HCT116 (cell line): ENCODE data around the gene OR4X1. TPM values are rescaled to one million over a fixed set of nuclear protein-coding genes. Genes with fewer than 3 reads are reported as not detected.

Source experiments
- ATAC-seq: fragments of 200-7000 bp; cut with Tn5 transposase; 2 replicates; pipeline ENCODE4 v1.9.1; 2020; ENCODE audit warnings: mild to moderate bottlenecking, moderate library complexity
- BruUV-seq: library from RNA; stranded (reverse); fragments of 400-500 nt; replicated peaks from 2 replicates; lab custom pipeline; 2021; lab: Mats Ljungman, UMichigan
- CTCF ChIA-PET: fragments of 300-600 bp; sonication (Branson Sonifier 250); formaldehyde crosslinking; loops from one replicate; lab custom pipeline; 2021; ENCODE audit warnings: antibody characterized with exemption; lab: Charles Lee
- POLR2A ChIA-PET: fragments of 300-600, 350-600 bp; sonication (Branson Sonifier 250); formaldehyde crosslinking; loops from one replicate; lab custom pipeline; 2021; ENCODE audit warnings: antibody characterized with exemption; lab: Charles Lee
- RAD21 ChIA-PET, 2 experiments: fragments of 300-600 bp; sonication (Branson Sonifier 250); formaldehyde crosslinking; loops; one replicate each; lab custom pipeline; 2023; ENCODE audit warnings: low total read pairs in 2 of 2; ENCODE audit not compliant: uncharacterized antibody in 2 of 2, unreplicated experiment in 2 of 2, low non-redundant PET in 1 of 2; lab: Charles Lee
- DNase-seq: peaks from one replicate; pipeline ENCODE4 v3.0.0-alpha.2; 2010; ENCODE audit warnings: low read depth, low spot score
- H2AFZ ChIP-seq: fragments of 200-600 bp; shearing (Covaris generic), sonication (generic); 2 replicates; pipeline ENCODE4 v1.6.1; 2017; ENCODE audit warnings: low read depth, mixed run types, mixed read lengths, antibody characterized with exemption, low read length; ENCODE audit not compliant: poor library complexity, severe bottlenecking
- H3K27ac ChIP-seq: 2 replicates; pipeline ENCODE4 v1.5.1; 2012; ENCODE audit warnings: low read depth, low read length
- H3K27me3 ChIP-seq: fragments of 200-600 bp; sonication (generic); 2 replicates; pipeline ENCODE4 v1.6.1; 2016; ENCODE audit warnings: mixed run types, low read length, mixed read lengths; ENCODE audit not compliant: insufficient read depth
- H3K36me3 ChIP-seq, 2 experiments: fragments of 200-500 bp in 1 of 2; fragments of 200-600 bp in 1 of 2; sonication (Bioruptor generic) in 1 of 2; sonication (generic) in 1 of 2; 2 replicates each; pipeline versions ENCODE4 v1.5.1 to v1.6.1; 2014 to 2016; ENCODE audit warnings: low read length in 2 of 2, inconsistent platforms in 1 of 2, mixed read lengths in 1 of 2, mixed run types in 1 of 2; ENCODE audit not compliant: insufficient read depth in 2 of 2, control insufficient read depth in 1 of 2
- H3K4me1 ChIP-seq, 2 experiments: fragments of 200-600 bp in 1 of 2; sonication (generic) in 1 of 2; 2 replicates each; pipeline versions ENCODE4 v1.5.1 to v1.6.1; 2012 to 2017; ENCODE audit warnings: low read length in 2 of 2, inconsistent platforms in 1 of 2, mild to moderate bottlenecking in 1 of 2, mixed read lengths in 1 of 2, mixed run types in 1 of 2, moderate library complexity in 1 of 2; ENCODE audit not compliant: insufficient read depth in 2 of 2, control insufficient read depth in 1 of 2
- H3K4me2 ChIP-seq: fragments of 200-600 bp; sonication (generic); 2 replicates; pipeline ENCODE4 v1.6.1; 2017; ENCODE audit warnings: mixed run types, low read length, mixed read lengths
- H3K4me3 ChIP-seq, 2 experiments: fragments of 200-600 bp in 1 of 2; sonication (generic) in 1 of 2; replicated peaks in 1 of 2; 2 replicates each; pipeline ENCODE4 v1.5.1; 2011 to 2016; ENCODE audit warnings: low read length in 2 of 2, control low read depth in 1 of 2, low read depth in 1 of 2, mild to moderate bottlenecking in 1 of 2, mixed read lengths in 1 of 2, mixed run types in 1 of 2
- H3K79me2 ChIP-seq: fragments of 200-600 bp; sonication (generic); 2 replicates; pipeline ENCODE4 v1.6.1; 2017; ENCODE audit warnings: mild to moderate bottlenecking, mixed run types, low read length, moderate library complexity, mixed read lengths; ENCODE audit not compliant: insufficient read depth
- H3K9ac ChIP-seq: fragments of 200-600 bp; sonication (generic); 2 replicates; pipeline ENCODE4 v1.6.1; 2016; ENCODE audit warnings: low read length, mixed read lengths
- H3K9me2 ChIP-seq: fragments of 200-600 bp; sonication (generic), shearing (Covaris generic); 2 replicates; pipeline ENCODE4 v1.6.1; 2017; ENCODE audit warnings: mixed run types, mild to moderate bottlenecking, moderate library complexity; ENCODE audit not compliant: insufficient read depth
- H3K9me3 ChIP-seq, 2 experiments: fragments of 200-500 bp in 1 of 2; fragments of 200-600 bp in 1 of 2; sonication (Bioruptor generic) in 1 of 2; sonication (generic) in 1 of 2; 2 replicates each; pipeline ENCODE4 v1.6.1; 2014 to 2017; ENCODE audit warnings: low read length in 2 of 2, mixed read lengths in 2 of 2, inconsistent platforms in 1 of 2, low read depth in 1 of 2, mild to moderate bottlenecking in 1 of 2, mixed run types in 1 of 2, moderate library complexity in 1 of 2; ENCODE audit not compliant: control insufficient read depth in 1 of 2, insufficient read depth in 1 of 2
- H4K20me1 ChIP-seq: fragments of 200-600 bp; sonication (generic), shearing (Covaris generic); 2 replicates; pipeline ENCODE4 v1.6.1; 2017; ENCODE audit warnings: mixed run types, mild to moderate bottlenecking, moderate library complexity; ENCODE audit not compliant: insufficient read depth
- CEBPB ChIP-seq: IDR thresholded peaks from 2 replicates; pipeline ENCODE4 v1.6.1; 2012; ENCODE audit warnings: low read depth
- CTCF ChIP-seq, 3 experiments: fragments of 200-600 bp in 1 of 3; sonication (generic) in 1 of 3; IDR thresholded peaks in 2 of 3; conservative IDR thresholded peaks in 1 of 3; 2 replicates each; pipeline ENCODE4 v1.5.1; 2012 to 2017; ENCODE audit warnings: low read depth in 2 of 3, low read length in 2 of 3, antibody characterized with exemption in 1 of 3, borderline replicate concordance in 1 of 3, control low read depth in 1 of 3, mild to moderate bottlenecking in 1 of 3, mixed read lengths in 1 of 3, mixed run types in 1 of 3, moderate library complexity in 1 of 3; ENCODE audit not compliant: insufficient read depth in 1 of 3
- EGR1 ChIP-seq: IDR thresholded peaks from 2 replicates; pipeline ENCODE4 v1.6.1; 2012; ENCODE audit warnings: low read depth
- EZH2 ChIP-seq: fragments of 200-600 bp; sonication (generic); IDR thresholded peaks from 2 replicates; pipeline ENCODE4 v1.6.1; 2017; ENCODE audit warnings: antibody characterized with exemption, mixed run types
- FOSL1 ChIP-seq: IDR thresholded peaks from 2 replicates; pipeline ENCODE4 v1.6.1; 2012; ENCODE audit warnings: low read depth
- MAX ChIP-seq: IDR thresholded peaks from 2 replicates; pipeline ENCODE4 v1.6.1; 2012
- POLR2A ChIP-seq: IDR thresholded peaks from 2 replicates; pipeline ENCODE4 v1.7.0; 2011; ENCODE audit warnings: borderline replicate concordance; ENCODE audit not compliant: insufficient read depth, insufficient read length; ENCODE audit errors: extremely low read depth
- RAD21 ChIP-seq: IDR thresholded peaks from 2 replicates; pipeline ENCODE4 v1.6.1; 2012; ENCODE audit warnings: low read depth, mild to moderate bottlenecking
- REST ChIP-seq: IDR thresholded peaks from 2 replicates; pipeline ENCODE4 v1.6.1; 2012; ENCODE audit warnings: low read depth
- SIN3A ChIP-seq: IDR thresholded peaks from 2 replicates; pipeline ENCODE4 v1.6.1; 2012; ENCODE audit warnings: low read depth
- SP1 ChIP-seq: IDR thresholded peaks from 2 replicates; pipeline ENCODE4 v1.6.1; 2012; ENCODE audit warnings: low read depth
- TCF7L2 ChIP-seq: IDR thresholded peaks from 2 replicates; pipeline ENCODE4 v1.7.0; 2011; ENCODE audit warnings: borderline replicate concordance, inconsistent platforms; ENCODE audit not compliant: insufficient read depth, insufficient read length; ENCODE audit errors: extremely low read depth
- YY1 ChIP-seq: IDR thresholded peaks from 2 replicates; pipeline ENCODE4 v1.6.1; 2011; ENCODE audit warnings: low read length, low read depth, moderate library complexity, mild to moderate bottlenecking; ENCODE audit not compliant: insufficient replicate concordance; ENCODE audit errors: extremely low read depth
- ZNF274 ChIP-seq: fragments of 200-500 bp; sonication (Bioruptor generic); IDR thresholded peaks from 2 replicates; pipeline ENCODE4 v1.6.1; 2014; ENCODE audit warnings: mild to moderate bottlenecking, low read depth, low read length, inconsistent platforms
- intact Hi-C: fragments of 100-400 bp; cut with micrococcal nuclease; formaldehyde crosslinking; loops from 2 replicates; pipeline ENCODE4 v1.10.0; 2022
- total RNA-seq: library from RNA; stranded (reverse); gene quantifications from one replicate; pipeline ENCODE4 v1.2.1, GENCODE V29; 2021; ENCODE audit not compliant: unreplicated experiment

Gene OR4X1
- total RNA-seq, 1 experiment from 2014 or later = not detected

GRCh38 chr11:48216510-48216909 lies 47.2 kb upstream of the OR4X1 start, which contains the start of gene OR4B1:
Gene OR4B1, plus strand, starts transcription at chr11:48216810. Its CDS starts 0 bp downstream, at chr11:48216810.
- Histone ChIP-seq H4K20me1 (no peaks in the 10 kb centered on the region), H3K27ac (no peak within 1 kb of the TSS), H3K79me2 (no peaks in the 10 kb centered on the region), H3K4me3 (no peak within 1 kb of the TSS), H3K9me3 (no peaks in the 10 kb centered on the region), H3K4me1 (no peaks in the 10 kb centered on the region), H3K9me2 (no peaks in the 10 kb centered on the region), H3K4me2 (no peak within 1 kb of the TSS), H2AFZ (no peak within 1 kb of the TSS), H3K27me3 (no peaks in the 10 kb centered on the region; the same call in 1 of the 2 replicates), H3K36me3 (no peaks in the 10 kb centered on the region), H3K9ac (no peak within 1 kb of the TSS)
- intact Hi-C loops = no loop called here
- BruUV-seq = no TSS peak
- CTCF ChIA-PET = no interaction called here
- TF ChIP-seq MAX (no peak), POLR2A (no peak), EGR1 (no peak), ZNF274 (no peak), SP1 (no peak), SIN3A (no peak), FOSL1 (no peak), CEBPB (no peak), RAD21 (no peak), TCF7L2 (no peak), EZH2 (no peak), CTCF (IDR thresholded peaks at IDR 0.05 in 2 of 3, conservative IDR thresholded peaks at IDR 0.05 in 1 of 3; ENCODE audit: borderline replicate concordance in 1 of 3, insufficient read depth in 1 of 3, low read depth in 2 of 3, low read length in 2 of 3) (no peak), YY1 (no peak), REST (no peak)
- no peak for ATAC-seq
- DNase-seq = no peak
- RAD21 ChIA-PET = no interaction called here
- POLR2A ChIA-PET = no interaction called here
